Psoas muscle (tissue), 8 donors: Measurements from ENCODE around the gene EYA2. TPM values are rescaled to one million over a fixed set of nuclear protein-coding genes. Genes with fewer than 3 reads are reported as not detected.
A peak's percentile ranks its signal among the peaks of the same experiment; 100 is the strongest.

Experiments
- ATAC-seq, 4 donors: fragments of 200-7000 bp; cut with Tn5 transposase; one replicate each; pipeline ENCODE4 v1.9.1; 2020; ENCODE audit warnings: moderate library complexity in 3 of 4, mild to moderate bottlenecking in 2 of 4
- DNase-seq, 2 donors: peaks; one replicate each; pipeline ENCODE4 v3.0.0-alpha.2; 2020
- H3K27ac ChIP-seq: fragments of 200-600 bp; one replicate; pipeline ENCODE4 v1.8.0; 2022
- H3K27me3 ChIP-seq, 3 donors: fragments of 200-600 bp in 1 of 3; one replicate each; pipeline versions ENCODE4 v1.6.1 to v1.8.0; 2013 to 2022; ENCODE audit warnings: low read length in 2 of 3, mild to moderate bottlenecking in 2 of 3, moderate library complexity in 1 of 3; ENCODE audit not compliant: insufficient read depth in 3 of 3
- H3K36me3 ChIP-seq, 2 donors: fragments of 200-600 bp in 1 of 2; one replicate each; pipeline versions ENCODE4 v1.6.1 to v1.8.0; 2013 to 2022; ENCODE audit warnings: low read depth in 1 of 2, mild to moderate bottlenecking in 1 of 2, moderate library complexity in 1 of 2; ENCODE audit not compliant: insufficient read depth in 1 of 2
- H3K4me1 ChIP-seq: fragments of 200-600 bp; one replicate; pipeline ENCODE4 v1.8.0; 2022
- H3K4me3 ChIP-seq: fragments of 200-600 bp; one replicate; pipeline ENCODE4 v1.8.0; 2022; ENCODE audit warnings: mild to moderate bottlenecking
- H3K9me3 ChIP-seq: fragments of 200-600 bp; one replicate; pipeline ENCODE4 v1.8.0; 2022
- WGBS, 3 donors: extraction: QIAGEN DNeasy Blood & Tissue Kit; methylation state at CpG; one replicate each; pipeline versions ENCODE4 v1.1.6 to v1.1.7; 2013; 5-methylcytosine and 5-hydroxymethylcytosine counted together
- intact Hi-C, 2 donors: fragments of 100-400 bp; cut with DNase I; formaldehyde crosslinking; loops; one replicate each; pipeline versions ENCODE4 v1.11.0 to v1.14.2; 2022
- polyA plus RNA-seq, 3 donors: library from polyadenylated mRNA; stranded (reverse); fragments of 200-250 nt; gene quantifications; one replicate each; pipeline ENCODE4 v1.2.3, GENCODE V29; 2013
- total RNA-seq, 4 donors: library from RNA; stranded (reverse); fragmentation: NEBNext Ultra II Directional in 2 of 4; extraction: Animal tissue kit (Norgen Biotek cat#: 25700) in 2 of 4; gene quantifications; one replicate each; pipeline versions ENCODE4 v1.2.1 to v1.2.4, GENCODE V29; 2021 to 2023
- TF ChIP-seq, protein P1 (sequence below): fragments of 200-600 bp; IDR thresholded peaks from one replicate; pipeline ENCODE4 v1.8.0; 2022; ENCODE audit warnings: antibody characterized with exemption
- donor health status: healthy with polysubstance abuse.
- donor health status: DM: no; HTN: no; CAD: no; lungs with moderate emphysema.
- donor health status: Bipolar disorder and iron deficiency.
- donor health status: healthy.
- donor health status: DM: yes; HTN: yes; CAD: no.
- donor health status: DM: no; HTN: no; CAD: no.
- donor health status: DM: no; HTN: no; CAD: no.
- donor health status: DM: yes; HTN: yes; CAD: no.

Gene EYA2
- total and polyA plus RNA-seq, 7 donors: 0.72 to 4.0 (median 2.0) TPM

DNA sequence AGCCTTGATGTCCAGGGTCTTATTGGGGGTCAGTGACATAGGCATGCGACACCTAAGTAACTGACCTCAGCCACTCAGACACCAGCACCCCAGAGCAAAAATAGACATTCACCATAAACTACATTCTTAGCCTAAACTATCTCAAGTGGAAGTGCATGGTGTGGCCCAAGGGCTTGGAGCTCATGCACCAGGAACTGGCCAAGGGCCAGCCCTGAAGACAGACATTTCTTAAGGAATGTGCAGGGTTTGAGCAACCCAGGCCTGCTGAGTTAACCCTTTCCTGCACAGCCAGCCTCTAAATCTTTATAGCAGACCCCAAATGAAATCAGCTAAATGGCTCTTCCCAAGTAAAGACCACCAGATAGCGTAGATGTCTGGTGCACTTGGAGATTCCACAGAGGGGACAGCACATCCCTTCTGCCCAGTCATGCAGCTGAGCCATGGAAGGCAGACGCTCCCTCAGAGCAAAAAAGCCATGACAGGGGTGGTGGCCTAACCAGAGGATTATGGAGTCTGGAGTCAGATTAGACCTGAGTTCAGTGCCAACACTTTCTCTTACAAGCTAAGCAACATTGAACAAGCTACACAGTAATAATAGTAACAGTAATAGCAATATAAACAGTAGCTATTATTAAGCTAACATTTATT, 239.3 kb downstream of the EYA2 start:
- no peaks in the 10 kb centered on the region for H3K9me3 ChIP-seq
- no peak overlapping the region for H3K4me3 ChIP-seq
- H3K27ac ChIP-seq: no peak overlapping the region
- ATAC-seq (no peak), DNase-seq (peak; percentile 25 to 53)
- no peaks in the 10 kb centered on the region for H3K36me3 ChIP-seq
- intact Hi-C loops: no loop called here
- 87 to 89% (median 88%) methylated on average over 3 of the region's 3 CpGs for WGBS, 3 donors
- no peaks in the 10 kb centered on the region for H3K4me1 ChIP-seq
- H3K27me3 ChIP-seq: no peaks in the 10 kb centered on the region
- TF ChIP-seq, protein P1, sequence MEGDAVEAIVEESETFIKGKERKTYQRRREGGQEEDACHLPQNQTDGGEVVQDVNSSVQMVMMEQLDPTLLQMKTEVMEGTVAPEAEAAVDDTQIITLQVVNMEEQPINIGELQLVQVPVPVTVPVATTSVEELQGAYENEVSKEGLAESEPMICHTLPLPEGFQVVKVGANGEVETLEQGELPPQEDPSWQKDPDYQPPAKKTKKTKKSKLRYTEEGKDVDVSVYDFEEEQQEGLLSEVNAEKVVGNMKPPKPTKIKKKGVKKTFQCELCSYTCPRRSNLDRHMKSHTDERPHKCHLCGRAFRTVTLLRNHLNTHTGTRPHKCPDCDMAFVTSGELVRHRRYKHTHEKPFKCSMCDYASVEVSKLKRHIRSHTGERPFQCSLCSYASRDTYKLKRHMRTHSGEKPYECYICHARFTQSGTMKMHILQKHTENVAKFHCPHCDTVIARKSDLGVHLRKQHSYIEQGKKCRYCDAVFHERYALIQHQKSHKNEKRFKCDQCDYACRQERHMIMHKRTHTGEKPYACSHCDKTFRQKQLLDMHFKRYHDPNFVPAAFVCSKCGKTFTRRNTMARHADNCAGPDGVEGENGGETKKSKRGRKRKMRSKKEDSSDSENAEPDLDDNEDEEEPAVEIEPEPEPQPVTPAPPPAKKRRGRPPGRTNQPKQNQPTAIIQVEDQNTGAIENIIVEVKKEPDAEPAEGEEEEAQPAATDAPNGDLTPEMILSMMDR: no peak

DNA sequence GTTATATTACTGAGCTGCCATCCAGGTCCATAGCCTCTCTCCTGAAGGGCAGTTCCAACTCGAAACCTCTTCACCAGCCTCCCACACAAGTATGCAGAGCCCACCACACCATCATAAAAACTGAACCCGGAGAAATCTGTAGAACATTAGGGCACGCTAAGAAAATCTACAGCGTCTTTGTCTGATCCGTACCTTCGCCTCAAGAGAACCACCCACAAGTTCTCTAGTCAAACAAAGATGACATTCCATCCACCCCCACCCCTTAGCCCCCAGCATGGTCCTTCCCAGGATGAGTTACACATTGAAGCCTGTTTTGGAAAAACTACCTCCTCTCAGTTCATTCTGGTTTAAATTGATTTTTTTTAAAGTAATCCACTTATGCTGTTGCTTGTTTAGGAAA, 242.1 kb downstream of the EYA2 start:
- Histone ChIP-seq H3K27ac (no peak overlapping the region), H3K4me1 (no peaks in the 10 kb centered on the region), H3K36me3 (no peaks in the 10 kb centered on the region), H3K9me3 (no peaks in the 10 kb centered on the region), H3K4me3 (no peak overlapping the region), H3K27me3 (no peaks in the 10 kb centered on the region)
- intact Hi-C loops: no loop called here
- TF ChIP-seq, protein P1: no peak
- ATAC-seq: no peak
- WGBS, 3 donors: 81 to 91% (median 87%) methylated on average over 6 of the region's 6 CpGs
- DNase-seq: no peak

DNA sequence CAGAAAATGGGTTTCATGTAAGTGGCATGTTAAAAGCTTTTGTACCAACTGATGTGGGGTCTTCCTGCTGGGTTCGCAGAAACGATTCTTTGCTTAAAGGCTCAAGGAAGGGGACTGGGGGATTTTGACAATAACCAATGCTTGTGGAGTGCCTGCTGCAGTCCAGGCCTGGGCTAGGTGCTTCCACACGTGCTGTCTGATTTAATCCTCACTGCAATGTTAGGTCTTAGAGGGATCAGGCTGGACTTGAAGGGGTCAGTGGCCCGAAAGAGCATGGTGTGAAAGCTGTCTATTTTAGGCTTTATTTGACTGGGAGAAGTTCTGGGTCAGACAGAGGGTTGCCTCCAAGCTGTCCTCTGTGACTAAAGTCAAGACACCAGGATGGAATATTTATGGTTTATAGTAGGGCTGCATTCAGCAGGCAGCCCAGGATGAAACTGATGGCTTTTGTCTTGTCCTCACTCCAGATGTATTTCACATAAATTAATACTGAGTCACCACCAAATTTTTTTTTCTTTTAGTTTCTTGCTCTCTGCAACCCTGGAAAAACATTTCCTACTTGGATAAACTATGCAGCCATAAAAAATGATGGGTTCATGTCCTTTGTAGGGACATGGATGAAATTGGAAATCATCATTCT, 242.7 kb downstream of the EYA2 start:
- Histone ChIP-seq H3K27ac (no peak overlapping the region), H3K36me3 (no peaks in the 10 kb centered on the region), H3K4me3 (no peak overlapping the region), H3K4me1 (no peaks in the 10 kb centered on the region), H3K9me3 (no peaks in the 10 kb centered on the region), H3K27me3 (no peaks in the 10 kb centered on the region)
- TF ChIP-seq, protein P1: no peak
- WGBS, 3 donors: 59 to 62% (median 60%) methylated on average over 4 of the region's 4 CpGs
- DNase-seq: no peak
- ATAC-seq: no peak
- intact Hi-C loops: no loop called here

DNA sequence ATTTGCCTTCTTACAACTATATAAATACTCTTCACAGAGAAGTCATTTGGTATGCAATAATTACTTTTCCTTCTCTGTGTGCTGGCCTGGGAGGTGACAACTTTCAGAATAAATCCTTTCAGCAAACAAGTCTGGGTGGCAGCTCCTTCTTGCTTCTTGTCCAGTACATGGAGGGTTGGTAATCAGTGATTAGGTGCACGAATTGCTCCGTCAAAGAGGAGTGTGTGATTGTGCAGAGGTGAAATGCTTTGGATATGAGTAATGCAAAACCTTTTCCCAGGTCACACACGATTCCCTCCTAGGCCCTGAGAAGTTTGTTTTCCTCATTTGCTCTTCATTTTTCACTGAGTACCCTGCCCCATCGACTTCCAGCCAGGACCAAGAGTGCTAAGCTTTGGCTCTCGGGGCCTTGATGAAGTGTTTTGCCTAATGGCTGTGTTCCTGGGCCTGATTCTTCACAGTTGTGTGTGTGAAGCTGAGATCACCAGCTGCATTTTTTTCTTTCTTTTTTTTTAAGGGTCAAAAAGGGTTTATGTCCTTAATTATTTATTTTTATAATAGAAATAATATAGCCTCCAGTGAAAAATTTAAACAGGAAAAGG, 245.4 kb downstream of the EYA2 start:
- Histone ChIP-seq H3K36me3 (no peaks in the 10 kb centered on the region), H3K4me3 (no peak overlapping the region), H3K27me3 (no peaks in the 10 kb centered on the region), H3K4me1 (no peaks in the 10 kb centered on the region), H3K27ac (no peak overlapping the region), H3K9me3 (no peaks in the 10 kb centered on the region)
- DNase-seq (no peak), ATAC-seq (no peak)
- TF ChIP-seq, protein P1: no peak
- WGBS, 3 donors: 42 to 60% (median 51%) methylated on average over 5 of the region's 5 CpGs
- intact Hi-C loops: no loop called here
